GM15510 (cell line): ENCODE data around the gene KIF7.

ENCODE experiments used
- POLR2A ChIP-seq: IDR thresholded peaks from 3 replicates; pipeline ENCODE4 v1.6.1; 2011; ENCODE audit warnings: borderline replicate concordance; ENCODE audit not compliant: insufficient read length; ENCODE audit errors: extremely low read depth

KIF7 gene

DNA sequence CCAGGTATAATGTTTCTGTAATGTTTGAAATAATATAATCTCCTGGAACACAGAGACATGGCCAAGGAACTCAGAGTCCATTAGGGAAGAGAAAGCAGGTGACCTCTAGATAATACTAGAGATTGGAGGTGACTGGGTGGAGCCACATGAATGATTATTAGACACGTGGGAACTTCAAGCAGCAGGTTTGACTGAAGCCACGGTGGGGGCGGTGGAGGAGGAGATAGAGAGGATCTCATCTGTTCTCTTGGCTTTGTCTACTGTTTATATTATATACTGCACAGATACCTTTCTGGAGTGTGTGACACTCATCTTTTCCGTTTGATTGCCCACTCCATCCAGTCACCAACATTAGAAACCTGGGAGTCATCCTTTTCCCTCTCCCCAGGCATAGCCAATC lies 33.7 kb downstream of the KIF7 start:
- no peak for TF ChIP-seq POLR2A

DNA sequence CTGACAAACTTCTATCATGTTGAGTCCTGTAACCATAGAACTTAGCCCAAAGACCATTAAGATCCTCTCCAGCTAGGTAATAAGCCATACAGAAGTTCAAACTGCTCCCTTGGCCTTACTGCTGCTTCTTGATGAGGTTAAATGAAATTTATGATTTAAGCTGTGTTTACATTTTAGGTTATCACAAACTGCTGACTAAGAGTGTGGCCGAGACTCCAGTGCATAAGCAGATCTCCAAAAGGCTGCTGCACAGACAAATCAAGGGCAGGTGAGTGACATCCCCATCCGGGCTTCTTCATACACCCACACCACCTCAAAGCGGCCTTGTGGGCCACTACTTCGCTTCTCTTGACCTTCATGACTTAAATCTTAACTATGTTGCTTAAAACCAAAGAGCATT lies 39.0 kb downstream of the KIF7 start:
- no peak for TF ChIP-seq POLR2A

DNA sequence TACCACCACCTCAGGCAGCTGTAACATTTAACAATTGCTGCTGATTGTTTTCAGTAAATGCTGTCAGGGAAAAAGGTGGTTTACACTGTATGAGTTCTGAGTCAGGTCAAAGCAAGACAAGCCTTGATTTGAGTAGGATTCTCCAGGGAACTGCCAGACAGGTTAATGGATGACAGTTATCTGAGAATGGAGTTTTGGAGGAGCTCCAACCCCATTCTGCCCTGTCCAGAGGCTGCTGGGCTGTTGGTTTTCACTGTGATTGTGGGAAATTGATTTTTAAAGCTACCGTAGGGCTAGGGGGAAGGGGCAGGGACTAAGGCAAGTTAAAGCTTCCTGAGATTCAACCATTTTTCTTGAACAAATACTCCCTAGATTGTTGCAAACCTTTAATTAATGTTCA lies 40.1 kb downstream of the KIF7 start:
- TF ChIP-seq POLR2A = no peak

DNA sequence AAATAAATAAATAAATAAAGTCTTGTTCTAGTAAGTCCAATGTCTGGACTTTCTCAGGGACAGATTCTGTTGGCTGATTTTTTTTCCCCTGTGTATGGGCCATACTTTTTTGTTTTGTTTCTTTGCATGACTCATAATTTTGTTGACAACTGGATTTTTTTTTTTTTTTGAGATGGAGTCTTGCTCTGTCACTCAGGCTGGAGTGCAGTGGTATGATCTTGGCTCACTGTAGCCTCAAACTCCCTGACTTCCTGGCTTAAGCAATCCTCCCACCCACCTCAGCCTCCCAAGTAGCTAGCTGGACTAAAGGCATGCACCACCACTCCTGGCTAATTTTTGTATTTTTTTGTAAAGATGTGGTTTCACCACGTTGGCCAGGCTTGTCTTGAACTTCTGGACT lies 41.1 kb downstream of the KIF7 start:
- TF ChIP-seq POLR2A = no peak

DNA sequence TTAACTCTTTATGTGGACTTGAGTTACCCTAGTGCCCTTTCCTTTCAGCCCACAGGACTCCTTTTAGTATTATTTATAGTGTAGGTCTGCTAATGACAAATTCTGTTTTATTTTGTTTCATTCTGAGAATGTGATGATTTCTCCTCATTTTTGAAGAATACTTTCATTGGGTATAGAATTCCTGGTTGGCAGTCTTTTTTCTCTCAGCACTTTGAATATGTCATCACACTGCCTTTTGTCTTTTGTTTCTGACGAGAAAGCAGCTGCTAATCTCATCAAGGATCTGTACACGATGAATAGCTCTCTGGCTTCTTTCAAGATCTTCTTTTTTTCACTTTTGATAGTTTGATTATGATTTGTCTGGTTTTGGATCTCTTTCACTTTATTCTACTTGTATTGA lies 42.2 kb downstream of the KIF7 start:
- no peak for TF ChIP-seq POLR2A

DNA sequence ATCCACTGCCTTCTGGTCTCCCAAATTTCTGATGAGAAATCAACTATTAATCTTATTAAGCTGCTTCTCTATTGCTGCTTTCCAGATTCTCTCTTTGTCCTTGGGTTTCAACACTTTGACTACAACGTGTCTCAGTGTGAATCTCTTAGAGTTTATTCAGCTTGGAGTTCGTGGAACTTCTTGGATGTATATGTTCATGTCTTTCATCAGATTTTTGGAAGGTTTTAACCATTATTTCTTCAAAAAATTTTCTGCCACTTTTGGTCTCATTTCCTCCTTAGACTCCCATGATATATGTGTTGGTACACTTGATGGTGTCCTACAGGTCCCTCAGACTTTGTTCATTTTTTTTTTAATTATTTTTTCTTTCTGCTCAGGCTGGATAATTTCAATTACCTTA lies 44.0 kb downstream of the KIF7 start:
- no peak for TF ChIP-seq POLR2A

DNA sequence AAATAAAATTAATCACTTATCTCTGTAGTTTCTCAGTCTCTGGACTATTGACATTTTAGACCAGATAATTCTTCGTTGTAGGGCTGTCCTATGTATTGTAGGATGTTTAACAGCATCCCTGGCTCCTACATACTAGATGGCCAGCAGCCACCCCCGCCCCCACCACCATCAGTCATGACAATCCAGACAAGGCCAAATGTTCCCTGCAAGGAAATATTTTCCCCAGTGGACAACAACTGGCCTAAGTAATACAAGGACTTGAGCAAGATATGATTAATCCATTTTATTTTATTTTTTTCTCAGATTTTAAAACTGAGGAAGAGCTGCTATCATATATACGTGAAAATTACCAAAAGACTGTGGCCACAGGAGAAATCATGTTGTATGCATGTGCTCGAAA lies 56.2 kb downstream of the KIF7 start:
- TF ChIP-seq POLR2A = no peak

DNA sequence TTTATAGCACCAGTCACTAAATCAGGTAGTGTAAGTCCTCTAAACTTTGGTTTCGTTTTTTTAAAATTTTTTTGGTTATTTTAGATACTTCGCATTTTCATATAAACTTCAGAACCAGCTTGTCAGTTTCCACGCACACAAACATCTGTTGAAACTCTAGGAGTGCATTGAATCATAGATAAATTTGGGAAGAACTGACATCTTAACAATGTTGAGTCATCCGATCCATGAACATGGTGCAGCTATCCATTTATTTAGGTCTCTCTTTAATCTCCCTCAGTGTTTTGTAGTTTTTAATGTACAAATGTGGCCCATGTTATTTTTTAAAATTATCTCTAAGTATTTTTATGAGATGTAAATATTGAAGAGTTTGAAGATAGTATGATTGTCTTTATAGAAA lies 62.2 kb downstream of the KIF7 start:
- TF ChIP-seq POLR2A = no peak

DNA sequence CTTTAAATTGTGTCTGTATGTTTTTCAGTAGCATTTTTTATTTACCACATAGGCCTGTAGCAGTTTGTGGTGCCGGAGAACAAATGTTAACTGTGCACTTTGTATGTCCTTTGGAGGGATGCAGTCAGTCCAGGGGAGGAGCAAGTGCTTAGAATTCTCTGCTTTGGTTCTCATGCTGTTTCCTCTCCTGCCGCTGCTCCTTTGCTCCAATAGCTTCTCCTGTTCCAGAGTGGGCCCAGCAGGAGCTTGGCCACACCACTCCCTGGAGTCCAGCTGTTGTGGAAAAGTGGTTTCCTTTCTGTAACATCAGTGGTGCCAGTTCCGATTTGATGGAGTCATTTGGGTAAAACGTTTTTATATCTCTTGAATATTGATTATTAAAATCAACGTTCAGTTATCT lies 63.4 kb downstream of the KIF7 start:
- no peak for TF ChIP-seq POLR2A

DNA sequence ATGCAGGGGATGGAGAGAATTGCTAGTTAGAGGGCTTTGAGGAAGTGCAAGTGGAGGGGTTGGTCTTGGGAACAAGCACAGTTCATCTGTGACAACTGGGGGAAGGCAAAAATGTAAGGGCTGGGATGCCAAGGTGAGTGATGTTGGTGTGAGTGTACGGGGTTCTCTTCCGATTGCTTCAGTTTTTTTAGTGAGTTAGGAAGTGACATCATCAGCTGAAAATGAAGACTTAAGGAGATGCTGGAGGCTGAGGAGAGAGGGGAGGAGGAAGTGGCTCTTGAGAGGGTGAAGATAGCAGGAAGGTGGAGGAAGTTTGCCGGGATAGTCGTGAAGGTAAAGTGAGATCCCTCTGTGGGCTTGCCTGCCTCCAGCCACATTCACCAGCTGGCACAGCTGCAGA lies 67.3 kb downstream of the KIF7 start:
- no peak for TF ChIP-seq POLR2A

DNA sequence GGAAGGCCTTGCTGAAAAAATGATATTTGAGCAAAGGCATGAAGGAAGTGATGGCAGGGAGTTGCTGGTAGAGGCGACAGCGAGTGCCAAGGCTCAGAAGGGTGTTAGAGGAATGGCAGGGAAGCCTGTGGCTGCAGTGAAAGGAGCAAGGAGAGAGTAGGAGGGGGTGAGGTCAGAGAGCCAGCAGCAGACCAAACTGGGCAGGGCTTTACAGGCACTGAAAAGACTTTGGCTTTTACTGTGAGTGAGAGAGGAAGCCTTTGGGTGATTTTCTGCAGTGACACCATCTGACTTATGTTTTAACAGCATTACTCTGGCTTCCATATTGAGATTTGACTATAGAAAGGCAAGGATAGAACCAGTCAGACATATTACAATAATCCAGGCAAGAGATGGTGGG lies 68.6 kb downstream of the KIF7 start:
- no peak for TF ChIP-seq POLR2A

DNA sequence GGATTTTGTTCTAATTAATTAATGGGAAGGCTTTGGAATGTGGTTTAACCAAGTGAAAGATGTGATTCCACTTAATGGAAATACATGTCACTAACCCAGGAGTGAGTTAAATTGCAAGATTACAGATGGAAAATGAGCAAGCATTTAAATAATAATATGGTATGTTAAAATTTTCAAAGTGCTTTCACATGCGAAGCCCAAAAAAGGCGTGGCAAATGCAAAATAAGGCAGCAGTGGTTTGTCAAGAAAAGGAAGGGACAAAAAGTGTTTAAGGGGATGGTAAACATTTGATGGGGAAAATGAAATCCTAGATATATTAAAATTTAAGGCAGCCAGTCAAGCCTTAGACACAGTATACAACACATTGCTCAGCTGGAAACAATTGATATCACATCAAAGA lies 77.1 kb downstream of the KIF7 start:
- TF ChIP-seq POLR2A = no peak
